ENCODE measurements around the gene SIT1. TPM values are rescaled to one million over a fixed set of nuclear protein-coding genes. Genes with fewer than 3 reads are reported as not detected.

SIT1 gene
- total RNA-seq, 1 experiment from 2014 or later = not detected

- CTCF ChIA-PET = no interaction called here
- POLR2A ChIA-PET = no interaction called here
- 0 out of 2 replicates have a peak, but pooled peaks cover 5% of the 10 kb centered on the region for H3K27me3 ChIP-seq (ENCODE audit: control insufficient read depth, insufficient read depth, low read length)
- DNase-seq (ENCODE audit: low read depth, low spot score) (no peak), ATAC-seq (no peak)
- no peaks in the 10 kb centered on the region for H3K36me3 ChIP-seq (ENCODE audit: control insufficient read depth, insufficient read depth, low read length)
- BruUV-seq (replicated peaks) = no TSS peak
- in situ Hi-C loops (cut with HindIII; ENCODE audit: low pct_unique_long_range_greater_than_20kb, low sequenced_read_pairs) = no loop called here
- peak within 1 kb of the TSS; percentile 4 to 35; a peak in 3 of 4 replicates for H3K4me3 ChIP-seq (ENCODE audit: low read depth in 2 of 2, low read length in 2 of 2)
- intact Hi-C loops (cut with micrococcal nuclease; ENCODE audit: unreplicated experiment) = no loop called here
- TF ChIP-seq POLR2AphosphoS5 (IDR thresholded peaks at IDR 0.05; ENCODE audit: low read depth, low read length) = no peak
- TF ChIP-seq CTCF (IDR thresholded peaks at IDR 0.05) = no peak
- TF ChIP-seq REST (IDR thresholded peaks at IDR 0.05; ENCODE audit: insufficient read depth in 1 of 2, low read depth in 2 of 2, low read length in 1 of 2) = no peak
- TF ChIP-seq SIN3A (IDR thresholded peaks at IDR 0.05; ENCODE audit: borderline replicate concordance, insufficient read depth, low read depth, low read length) = no peak
- no peak for TF ChIP-seq TCF7L2 (IDR thresholded peaks at IDR 0.05; ENCODE audit: low read depth, low read length)
- H3K9me3 ChIP-seq (ENCODE audit: control insufficient read depth, insufficient read depth, low read depth, low read length) = no peaks in the 10 kb centered on the region
- H3K4me1 ChIP-seq (ENCODE audit: control insufficient read depth, insufficient read depth, low read length) = no peaks in the 10 kb centered on the region
- no peak within 1 kb of the TSS for H3K27ac ChIP-seq (ENCODE audit: low read length)
These were observed 32.4 kb downstream of the SIT1 start, which contains the start of gene CD72 for GRCh38 chr9:35618325-35618727. Gene CD72 (minus strand): TSS chr9:35618413. CDS start chr9:35618303, 110 bp downstream.

GRCh38 chr9:35617548-35617947 lies 33.2 kb downstream of the SIT1 start:
- no peaks in the 10 kb centered on the region for H3K9me3 ChIP-seq (ENCODE audit: control insufficient read depth, insufficient read depth, low read depth, low read length)
- in situ Hi-C loops (cut with HindIII; ENCODE audit: low pct_unique_long_range_greater_than_20kb, low sequenced_read_pairs) (no loop called here), intact Hi-C loops (cut with micrococcal nuclease; ENCODE audit: unreplicated experiment) (no loop called here)
- BruUV-seq (replicated peaks) = no TSS peak
- DNase-seq (ENCODE audit: low read depth, low spot score) (no peak), ATAC-seq (no peak)
- no peak overlapping the region for H3K27ac ChIP-seq (ENCODE audit: low read length)
- no peaks in the 10 kb centered on the region for H3K4me1 ChIP-seq (ENCODE audit: control insufficient read depth, insufficient read depth, low read length)
- H3K27me3 ChIP-seq (ENCODE audit: control insufficient read depth, insufficient read depth, low read length) = peaks cover 5% of the 10 kb centered on the region; the same call in 1 of the 2 replicates
- H3K36me3 ChIP-seq (ENCODE audit: control insufficient read depth, insufficient read depth, low read length) = no peaks in the 10 kb centered on the region
- H3K4me3 ChIP-seq (ENCODE audit: low read depth in 2 of 2, low read length in 2 of 2) = peak overlapping the region in 1 of 2 experiments; percentile 35; a peak in 1 of 4 replicates
- POLR2A ChIA-PET = no interaction called here
- TF ChIP-seq TCF7L2 (IDR thresholded peaks at IDR 0.05; ENCODE audit: low read depth, low read length) (no peak), REST (IDR thresholded peaks at IDR 0.05; ENCODE audit: insufficient read depth in 1 of 2, low read depth in 2 of 2, low read length in 1 of 2) (no peak), SIN3A (IDR thresholded peaks at IDR 0.05; ENCODE audit: borderline replicate concordance, insufficient read depth, low read depth, low read length) (no peak), CTCF (IDR thresholded peaks at IDR 0.05) (no peak), POLR2AphosphoS5 (IDR thresholded peaks at IDR 0.05; ENCODE audit: low read depth, low read length) (no peak)
- CTCF ChIA-PET = no interaction called here

Measured in Panc1 (cell line).